Vagina (tissue), 2 donors: ENCODE data around the gene DDN. TPM values are rescaled to one million over a fixed set of nuclear protein-coding genes. Genes with fewer than 3 reads are reported as not detected.

Experiments
- DNase-seq, 2 donors: peaks; one replicate each; pipeline ENCODE4 v3.0.0-alpha.2; 2017; ENCODE audit errors: extremely low spot score in 2 of 2
- H3K27ac ChIP-seq: fragments of 200-600 bp; sonication (generic); one replicate; pipeline ENCODE4 v1.5.1; 2019
- H3K27me3 ChIP-seq: fragments of 200-600 bp; sonication (generic); one replicate; pipeline ENCODE4 v1.5.1; 2019
- H3K36me3 ChIP-seq, 2 donors: fragments of 200-600 bp; sonication (generic); one replicate each; pipeline ENCODE4 v1.5.1; 2017 to 2019
- H3K4me1 ChIP-seq: fragments of 200-600 bp; sonication (generic); one replicate; pipeline ENCODE4 v1.5.1; 2019
- H3K4me3 ChIP-seq, 2 donors: fragments of 200-600 bp; sonication (generic); 1 replicate in 1 of 2; 2 replicates in 1 of 2; pipeline ENCODE4 v1.5.1; 2016 to 2019
- H3K9me3 ChIP-seq: fragments of 200-600 bp; sonication (generic); one replicate; pipeline ENCODE4 v1.5.1; 2019
- CTCF ChIP-seq, 3 experiments: fragments of 450-650 bp in 2 of 3; fragments of 200-600 bp in 1 of 3; sonication (generic) in 1 of 3; IDR thresholded peaks; one replicate each; pipeline ENCODE4 v1.5.1; 2017 to 2019; ENCODE audit warnings: antibody characterized with exemption in 3 of 3, mild to moderate bottlenecking in 2 of 3, moderate library complexity in 2 of 3
- POLR2A ChIP-seq, 2 donors: fragments of 450-650 bp; IDR thresholded peaks; one replicate each; pipeline ENCODE4 v1.6.1; 2017; ENCODE audit warnings: antibody characterized with exemption in 2 of 2, mild to moderate bottlenecking in 2 of 2, moderate library complexity in 2 of 2
- POLR2AphosphoS5 ChIP-seq, 2 donors: sonication (generic); formaldehyde crosslinking; IDR thresholded peaks; one replicate each; pipeline ENCODE4 v1.9.0; 2017; ENCODE audit warnings: antibody characterized with exemption in 2 of 2, mild to moderate bottlenecking in 2 of 2, low read depth in 1 of 2; ENCODE audit not compliant: insufficient read depth in 1 of 2
- intact Hi-C: fragments of 100-400 bp; cut with DNase I; formaldehyde crosslinking; loops from one replicate; pipeline ENCODE4 v1.15.1; 2023
- total RNA-seq: library from RNA; depleted of rRNA; stranded (reverse); fragments of >200 nt; gene quantifications from one replicate; pipeline ENCODE4 v1.2.3, GENCODE V29; 2016

DDN gene
- total RNA-seq, 1 donor from 2014 or later = not detected

- DNase-seq = no peak
- Histone ChIP-seq H3K4me3 (no peak overlapping the region), H3K36me3 (no peaks in the 10 kb centered on the region), H3K4me1 (peaks cover 41% of the 10 kb centered on the region), H3K27ac (no peak overlapping the region), H3K9me3 (no peaks in the 10 kb centered on the region), H3K27me3 (peaks cover 11% of the 10 kb centered on the region)
- intact Hi-C loops = no loop called here
- no peak for TF ChIP-seq CTCF (IDR thresholded peaks at IDR 0.05)
- no peak for TF ChIP-seq POLR2AphosphoS5 (IDR thresholded peaks at IDR 0.05; ENCODE audit: insufficient read depth in 1 of 2, low read depth in 1 of 2)
- TF ChIP-seq POLR2A (IDR thresholded peaks at IDR 0.05) = no peak
Measured at GRCh38 chr12:48982397-48983080, 16.6 kb downstream of the DDN start.

GRCh38 chr12:48981757-48982157, 17.4 kb downstream of the DDN start:
- Histone ChIP-seq H3K27me3 (peaks cover 11% of the 10 kb centered on the region), H3K4me1 (peaks cover 42% of the 10 kb centered on the region), H3K4me3 (peak overlapping the region in 1 of 2 donors; percentile 37), H3K36me3 (no peaks in the 10 kb centered on the region), H3K27ac (no peak overlapping the region), H3K9me3 (no peaks in the 10 kb centered on the region)
- TF ChIP-seq POLR2A (IDR thresholded peaks at IDR 0.05) = no peak
- TF ChIP-seq CTCF (IDR thresholded peaks at IDR 0.05) = no peak
- no peak for TF ChIP-seq POLR2AphosphoS5 (IDR thresholded peaks at IDR 0.05; ENCODE audit: insufficient read depth in 1 of 2, low read depth in 1 of 2)
- no peak for DNase-seq
- intact Hi-C loops = no loop called here

- Histone ChIP-seq H3K36me3 (no peaks in the 10 kb centered on the region), H3K27ac (no peak overlapping the region), H3K4me3 (peak overlapping the region; percentile 33 to 37), H3K9me3 (no peaks in the 10 kb centered on the region), H3K27me3 (peaks cover 11% of the 10 kb centered on the region), H3K4me1 (peaks cover 42% of the 10 kb centered on the region)
- TF ChIP-seq CTCF (IDR thresholded peaks at IDR 0.05) = no peak
- TF ChIP-seq POLR2AphosphoS5 (IDR thresholded peaks at IDR 0.05; ENCODE audit: insufficient read depth in 1 of 2, low read depth in 1 of 2) = no peak
- TF ChIP-seq POLR2A (IDR thresholded peaks at IDR 0.05) = no peak
- intact Hi-C loops = no loop called here
- no peak for DNase-seq
Measured at GRCh38 chr12:48980953-48981756, 18.0 kb downstream of the DDN start.

GRCh38 chr12:48980389-48980952, 18.7 kb downstream of the DDN start:
- H3K4me1 ChIP-seq = peaks cover 42% of the 10 kb centered on the region
- no peaks in the 10 kb centered on the region for H3K9me3 ChIP-seq
- TF ChIP-seq POLR2AphosphoS5 (IDR thresholded peaks at IDR 0.05; ENCODE audit: insufficient read depth in 1 of 2, low read depth in 1 of 2) (peak in 1 of 2 donors; percentile 18), POLR2A (IDR thresholded peaks at IDR 0.05) (no peak), CTCF (IDR thresholded peaks at IDR 0.05) (no peak)
- peak overlapping the region; percentile 33 to 37 for H3K4me3 ChIP-seq
- no peaks in the 10 kb centered on the region for H3K36me3 ChIP-seq
- no peak for DNase-seq
- intact Hi-C loops = no loop called here
- no peak overlapping the region for H3K27ac ChIP-seq
- peaks cover 11% of the 10 kb centered on the region for H3K27me3 ChIP-seq
